Esophagus muscularis mucosa (tissue), 4 donors: ENCODE results near the gene LHPP. TPM values are rescaled to one million over a fixed set of nuclear protein-coding genes. Genes with fewer than 3 reads are reported as not detected.

Experiments
- DNase-seq: peaks from one replicate; pipeline ENCODE4 v3.0.0-alpha.2; 2017; ENCODE audit errors: extremely low spot score
- H3K27ac ChIP-seq, 4 donors: fragments of 200-600 bp; sonication (generic); replicated peaks in 1 of 4; 1 replicate in 3 of 4; 2 replicates in 1 of 4; pipeline ENCODE4 v1.5.1; 2016 to 2019; ENCODE audit warnings: mild to moderate bottlenecking in 1 of 4
- H3K27me3 ChIP-seq, 4 donors: fragments of 200-600 bp; sonication (generic); one replicate each; pipeline versions ENCODE4 v1.5.1 to v1.6.0; 2016 to 2019
- H3K36me3 ChIP-seq, 4 donors: fragments of 200-600 bp; sonication (generic); one replicate each; pipeline ENCODE4 v1.5.1; 2016 to 2019
- H3K4me1 ChIP-seq, 4 donors: fragments of 200-600 bp; sonication (generic); one replicate each; pipeline ENCODE4 v1.5.1; 2016 to 2019
- H3K4me3 ChIP-seq, 4 donors: fragments of 200-600 bp; sonication (generic); 1 replicate in 2 of 4; 2 replicates in 2 of 4; pipeline ENCODE4 v1.5.1; 2016 to 2019; ENCODE audit warnings: mild to moderate bottlenecking in 4 of 4, moderate library complexity in 1 of 4
- H3K9me3 ChIP-seq, 4 donors: fragments of 200-600 bp; sonication (generic); 1 replicate in 3 of 4; 2 replicates in 1 of 4; pipeline ENCODE4 v1.5.1; 2016 to 2019
- EP300 ChIP-seq: sonication (generic); formaldehyde crosslinking; IDR thresholded peaks from one replicate; pipeline ENCODE4 v1.6.1; 2017; ENCODE audit warnings: antibody characterized with exemption
- POLR2A ChIP-seq: fragments of 450-650 bp; IDR thresholded peaks from one replicate; pipeline ENCODE4 v1.6.1; 2017; ENCODE audit warnings: antibody characterized with exemption, moderate library complexity, mild to moderate bottlenecking, low read depth
- POLR2AphosphoS5 ChIP-seq, 2 donors: sonication (generic); formaldehyde crosslinking; IDR thresholded peaks; one replicate each; pipeline ENCODE4 v1.6.1; 2017; ENCODE audit warnings: antibody characterized with exemption in 2 of 2
- WGBS: methylation state at CpG from one replicate; pipeline ENCODE4 v1.1.5; 2018; 5-methylcytosine and 5-hydroxymethylcytosine counted together
- intact Hi-C: fragments of 100-400 bp; cut with DNase I; formaldehyde crosslinking; loops from one replicate; pipeline ENCODE4 v1.15.1; 2023
- total RNA-seq, 4 donors: library from RNA; depleted of rRNA; stranded (reverse); fragments of >200 nt; gene quantifications; one replicate each; pipeline versions ENCODE4 v1.1.0 to v1.2.1, GENCODE V29; 2016
- TF ChIP-seq, protein P1 (sequence below), 3 experiments: fragments of 200-600 bp in 2 of 3; fragments of 450-650 bp in 1 of 3; sonication (generic) in 2 of 3; IDR thresholded peaks; one replicate each; pipeline ENCODE4 v1.5.1; 2017 to 2019; ENCODE audit warnings: antibody characterized with exemption in 3 of 3, mild to moderate bottlenecking in 2 of 3, moderate library complexity in 1 of 3

LHPP gene
- total RNA-seq, 4 donors from 2014 or later, result 10.8 to 20.9 (median 15.7) TPM

DNA sequence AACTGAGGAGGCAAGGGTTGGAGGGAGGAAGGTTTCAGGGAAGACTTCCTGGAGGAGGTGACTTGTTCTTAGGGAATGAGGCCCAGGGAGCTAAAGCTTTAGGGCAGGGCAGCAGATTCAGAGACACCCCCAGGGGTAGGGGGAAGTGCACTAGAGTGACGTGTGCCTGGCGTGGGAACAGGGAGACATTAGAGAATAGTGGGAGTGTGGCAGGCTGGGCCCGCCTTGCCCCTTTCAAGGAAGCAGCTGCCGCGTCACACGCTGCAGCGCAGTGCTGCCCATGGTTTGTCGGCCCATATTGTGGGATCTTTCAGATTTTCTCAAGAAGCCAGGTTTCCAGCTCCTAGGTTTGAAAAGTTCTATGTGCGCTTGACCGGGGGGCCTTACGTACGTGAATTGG, 139.4 kb downstream of the LHPP start:
- intact Hi-C loops, result no loop called here
- H3K27me3 ChIP-seq, result no peaks in the 10 kb centered on the region
- no peak overlapping the region for H3K4me3 ChIP-seq
- no peak overlapping the region for H3K27ac ChIP-seq
- H3K4me1 ChIP-seq, result peaks cover 0 to 7% (median 2%) of the 10 kb centered on the region in 4 donors
- no peak for DNase-seq
- no peaks in the 10 kb centered on the region for H3K36me3 ChIP-seq
- H3K9me3 ChIP-seq, result no peaks in the 10 kb centered on the region
- 88% methylated on average over 12 of the region's 12 CpGs for WGBS
- TF ChIP-seq, protein P1, sequence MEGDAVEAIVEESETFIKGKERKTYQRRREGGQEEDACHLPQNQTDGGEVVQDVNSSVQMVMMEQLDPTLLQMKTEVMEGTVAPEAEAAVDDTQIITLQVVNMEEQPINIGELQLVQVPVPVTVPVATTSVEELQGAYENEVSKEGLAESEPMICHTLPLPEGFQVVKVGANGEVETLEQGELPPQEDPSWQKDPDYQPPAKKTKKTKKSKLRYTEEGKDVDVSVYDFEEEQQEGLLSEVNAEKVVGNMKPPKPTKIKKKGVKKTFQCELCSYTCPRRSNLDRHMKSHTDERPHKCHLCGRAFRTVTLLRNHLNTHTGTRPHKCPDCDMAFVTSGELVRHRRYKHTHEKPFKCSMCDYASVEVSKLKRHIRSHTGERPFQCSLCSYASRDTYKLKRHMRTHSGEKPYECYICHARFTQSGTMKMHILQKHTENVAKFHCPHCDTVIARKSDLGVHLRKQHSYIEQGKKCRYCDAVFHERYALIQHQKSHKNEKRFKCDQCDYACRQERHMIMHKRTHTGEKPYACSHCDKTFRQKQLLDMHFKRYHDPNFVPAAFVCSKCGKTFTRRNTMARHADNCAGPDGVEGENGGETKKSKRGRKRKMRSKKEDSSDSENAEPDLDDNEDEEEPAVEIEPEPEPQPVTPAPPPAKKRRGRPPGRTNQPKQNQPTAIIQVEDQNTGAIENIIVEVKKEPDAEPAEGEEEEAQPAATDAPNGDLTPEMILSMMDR (IDR thresholded peaks at IDR 0.05), result no peak
- TF ChIP-seq POLR2AphosphoS5 (IDR thresholded peaks at IDR 0.05) (no peak), POLR2A (no peak), EP300 (no peak)

DNA sequence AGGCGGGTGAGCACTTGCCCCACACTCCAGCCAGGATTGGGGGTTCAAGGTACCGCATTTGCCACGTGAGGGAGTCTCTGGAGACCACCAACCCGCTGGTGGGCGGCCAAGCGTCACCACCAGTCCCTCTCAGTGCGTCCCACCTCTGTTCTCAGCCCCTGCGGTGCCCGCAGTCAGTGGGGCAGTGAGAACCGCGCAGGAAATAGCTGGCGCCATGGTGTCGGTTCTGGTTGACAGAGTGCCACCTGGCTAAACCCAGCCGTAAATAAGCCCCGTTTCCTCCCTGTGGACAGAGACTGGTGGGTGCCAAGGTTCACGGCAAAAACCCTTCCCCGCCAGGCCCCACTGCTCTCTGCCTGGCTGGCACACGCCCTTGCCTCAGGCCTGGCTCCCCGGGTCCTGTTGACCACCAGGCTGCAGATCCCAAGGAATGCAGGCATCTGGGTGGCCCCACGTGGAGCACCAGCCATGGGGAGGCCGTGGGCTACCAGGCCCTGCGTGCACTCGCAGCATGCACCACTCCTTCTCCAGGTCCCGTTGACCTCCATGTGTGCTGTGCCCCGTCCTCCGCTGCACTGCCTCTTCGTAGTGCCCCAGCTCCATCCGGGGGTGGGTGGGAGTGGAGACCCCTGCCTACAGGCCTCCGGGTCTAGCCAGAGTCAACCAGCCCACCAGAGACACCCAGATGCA, 140.0 kb downstream of the LHPP start:
- Histone ChIP-seq H3K36me3 (no peaks in the 10 kb centered on the region), H3K4me3 (no peak overlapping the region), H3K4me1 (peaks cover 0 to 7% (median 3%) of the 10 kb centered on the region in 4 donors), H3K27ac (no peak overlapping the region), H3K27me3 (no peaks in the 10 kb centered on the region), H3K9me3 (no peaks in the 10 kb centered on the region)
- DNase-seq, result no peak
- intact Hi-C loops, result no loop called here
- WGBS, result 94% methylated on average over 12 of the region's 29 CpGs
- no peak for TF ChIP-seq EP300
- TF ChIP-seq, protein P1 (IDR thresholded peaks at IDR 0.05), result no peak
- no peak for TF ChIP-seq POLR2A
- no peak for TF ChIP-seq POLR2AphosphoS5 (IDR thresholded peaks at IDR 0.05)

DNA sequence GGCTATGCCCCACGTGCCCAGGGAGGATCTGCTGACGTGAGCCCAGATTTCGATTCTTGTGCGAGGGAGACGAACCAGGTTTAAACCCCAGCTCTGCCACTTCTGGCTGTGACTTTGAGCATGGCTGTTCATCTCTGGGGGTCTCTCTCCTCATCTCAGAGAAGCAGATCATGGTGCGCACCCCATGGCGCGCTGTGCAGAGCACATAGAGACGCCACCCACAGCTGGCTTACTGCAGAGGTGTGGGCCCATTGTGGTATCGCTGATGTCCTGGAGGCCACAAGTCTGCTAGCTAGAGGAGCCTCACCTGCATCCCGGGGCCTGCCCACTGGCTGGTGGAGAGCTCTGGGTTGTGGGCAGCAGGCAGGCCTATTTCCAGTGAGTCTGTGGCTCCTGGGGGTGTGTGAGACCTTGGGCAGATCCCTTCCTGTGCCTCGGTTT, 140.5 kb downstream of the LHPP start:
- DNase-seq, result no peak

DNA sequence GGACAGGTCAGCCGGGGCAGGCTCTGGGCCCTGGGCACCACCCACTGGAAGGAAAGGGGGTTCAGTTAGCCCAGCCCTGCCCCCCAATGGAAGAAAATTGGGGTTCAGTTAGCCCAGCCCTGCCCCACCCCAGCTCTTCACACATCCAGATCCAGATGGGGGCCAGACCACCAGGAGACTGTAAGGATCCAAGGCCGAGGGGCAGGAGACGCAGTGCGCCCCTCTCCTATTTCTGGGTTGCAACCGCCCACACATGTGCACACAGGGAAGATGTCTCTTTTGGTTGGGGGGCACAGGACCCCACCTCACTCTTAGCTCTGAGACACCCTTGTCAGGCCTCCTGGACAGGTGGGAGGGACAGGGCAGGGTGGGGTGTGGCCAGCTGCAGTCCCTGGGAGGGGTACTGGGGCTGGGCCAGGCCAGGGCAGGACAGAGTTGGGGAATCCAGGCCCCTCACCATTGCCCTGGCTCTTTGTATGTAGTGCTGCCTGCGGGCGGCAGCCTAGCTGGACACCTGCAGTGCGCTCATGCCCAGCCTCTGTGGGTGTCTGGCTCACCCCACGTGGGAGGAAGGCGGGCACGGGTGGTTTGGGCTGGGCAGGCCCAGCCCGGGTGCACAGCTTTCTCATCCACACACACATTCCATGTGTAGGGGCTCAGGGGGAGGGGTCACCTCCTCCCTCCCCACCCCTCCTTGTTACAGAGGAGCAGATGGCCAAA, 141.2 kb downstream of the LHPP start:
- H3K36me3 ChIP-seq, result no peaks in the 10 kb centered on the region
- no peak overlapping the region for H3K4me3 ChIP-seq
- intact Hi-C loops, result no loop called here
- no peak for TF ChIP-seq POLR2A
- no peak for TF ChIP-seq POLR2AphosphoS5 (IDR thresholded peaks at IDR 0.05)
- TF ChIP-seq, protein P1 (IDR thresholded peaks at IDR 0.05), result no peak
- no peak for TF ChIP-seq EP300
- no peaks in the 10 kb centered on the region for H3K27me3 ChIP-seq
- H3K9me3 ChIP-seq, result no peaks in the 10 kb centered on the region
- peaks cover 0 to 7% (median 3%) of the 10 kb centered on the region in 4 donors for H3K4me1 ChIP-seq
- DNase-seq, result no peak
- 100% methylated on average over 4 of the region's 12 CpGs for WGBS
- no peak overlapping the region for H3K27ac ChIP-seq

More for the DNA sequence above, 140.5 kb downstream of the LHPP start:
- H3K9me3 ChIP-seq, result no peaks in the 10 kb centered on the region
- no peaks in the 10 kb centered on the region for H3K27me3 ChIP-seq
- intact Hi-C loops, result no loop called here
- no peaks in the 10 kb centered on the region for H3K36me3 ChIP-seq
- TF ChIP-seq EP300 (no peak), POLR2A (no peak), POLR2AphosphoS5 (IDR thresholded peaks at IDR 0.05) (no peak)
- TF ChIP-seq, protein P1 (IDR thresholded peaks at IDR 0.05), result no peak
- 83% methylated on average over 6 of the region's 12 CpGs for WGBS
- no peak overlapping the region for H3K4me3 ChIP-seq
- no peak overlapping the region for H3K27ac ChIP-seq
- peaks cover 0 to 7% (median 3%) of the 10 kb centered on the region in 4 donors for H3K4me1 ChIP-seq
